ENCODE measurements around the gene DLGAP4.

The DLGAP4 gene

GRCh38 chr20:36322131-36322530 is 16.0 kb downstream of the DLGAP4 start:
- DNase-seq (ENCODE audit: low read depth in 2 of 2): no peak

- DNase-seq (ENCODE audit: low read depth in 2 of 2): no peak
Observed at GRCh38 chr20:36330091-36330490, 24.0 kb downstream of the DLGAP4 start.

GRCh38 chr20:36331209-36331608 is 25.1 kb downstream of the DLGAP4 start:
- no peak for DNase-seq (ENCODE audit: low read depth in 2 of 2)

- no peak for DNase-seq (ENCODE audit: low read depth in 2 of 2)
Observed at GRCh38 chr20:36333841-36334240, 27.7 kb downstream of the DLGAP4 start.

- no peak for DNase-seq (ENCODE audit: low read depth in 2 of 2)
Observed at GRCh38 chr20:36334281-36335205, 28.4 kb downstream of the DLGAP4 start.

- DNase-seq (ENCODE audit: low read depth in 2 of 2): no peak
Observed at GRCh38 chr20:36335206-36335870, 29.2 kb downstream of the DLGAP4 start.

DNA sequence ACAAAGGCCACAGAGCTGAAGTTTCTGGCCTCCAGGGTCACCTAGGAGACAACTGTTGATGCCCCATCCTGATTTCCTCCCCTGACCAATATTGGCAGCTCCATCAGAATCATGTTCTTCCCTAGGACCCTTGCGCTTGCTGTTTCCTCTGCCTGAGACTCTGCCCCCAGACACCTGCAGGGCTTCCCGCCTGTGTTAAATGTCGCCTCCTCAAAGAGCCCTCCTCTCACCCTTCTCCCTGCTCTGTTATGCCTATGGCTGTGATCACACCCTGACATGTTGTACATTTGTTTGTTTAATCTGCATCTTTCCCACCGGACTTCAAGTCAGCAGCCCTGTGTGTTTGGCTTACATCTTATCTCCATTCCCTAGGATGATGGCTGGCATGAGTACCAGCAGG is 30.1 kb downstream of the DLGAP4 start:
- DNase-seq (ENCODE audit: low read depth in 2 of 2): no peak

DNA sequence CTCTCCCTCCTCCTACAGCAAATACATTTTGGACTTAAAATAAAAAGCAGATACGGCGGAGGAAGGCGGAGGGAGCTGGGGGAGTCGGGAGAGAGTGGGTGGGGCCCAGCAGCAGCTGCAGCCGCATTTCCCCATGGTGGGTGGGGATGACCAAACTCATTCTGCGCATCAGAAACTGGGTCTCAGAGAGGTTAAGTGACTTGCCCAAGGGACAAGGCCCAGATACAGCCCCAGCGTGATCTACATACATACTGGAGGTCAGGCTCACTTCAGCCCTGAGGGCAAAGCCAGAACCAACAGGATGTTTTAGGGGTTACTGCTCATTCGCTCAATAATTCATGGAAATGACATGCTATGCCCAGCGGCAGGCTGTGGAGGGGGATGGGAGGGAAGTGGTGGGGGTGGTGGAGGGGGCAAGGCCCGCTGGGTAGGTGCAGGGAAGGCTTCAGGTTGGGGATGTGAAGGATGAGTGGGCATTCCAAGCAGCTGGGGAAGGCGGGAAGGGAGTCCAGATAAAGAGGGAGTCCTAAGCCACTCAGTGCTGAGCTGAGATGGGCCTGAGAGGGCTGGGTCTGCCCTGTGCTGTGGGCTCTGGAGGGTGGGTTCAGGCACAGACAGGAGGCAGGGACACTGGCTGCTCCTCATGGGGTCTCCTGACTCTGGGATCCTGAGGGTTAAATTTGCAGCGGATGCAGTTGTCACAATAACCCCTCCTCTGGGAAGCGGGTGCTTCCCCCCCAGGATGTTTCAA is 31.0 kb downstream of the DLGAP4 start:
- no peak for DNase-seq (ENCODE audit: low read depth in 2 of 2)

GRCh38 chr20:36337886-36338285 is 31.7 kb downstream of the DLGAP4 start:
- DNase-seq (ENCODE audit: low read depth in 2 of 2): no peak

DNA sequence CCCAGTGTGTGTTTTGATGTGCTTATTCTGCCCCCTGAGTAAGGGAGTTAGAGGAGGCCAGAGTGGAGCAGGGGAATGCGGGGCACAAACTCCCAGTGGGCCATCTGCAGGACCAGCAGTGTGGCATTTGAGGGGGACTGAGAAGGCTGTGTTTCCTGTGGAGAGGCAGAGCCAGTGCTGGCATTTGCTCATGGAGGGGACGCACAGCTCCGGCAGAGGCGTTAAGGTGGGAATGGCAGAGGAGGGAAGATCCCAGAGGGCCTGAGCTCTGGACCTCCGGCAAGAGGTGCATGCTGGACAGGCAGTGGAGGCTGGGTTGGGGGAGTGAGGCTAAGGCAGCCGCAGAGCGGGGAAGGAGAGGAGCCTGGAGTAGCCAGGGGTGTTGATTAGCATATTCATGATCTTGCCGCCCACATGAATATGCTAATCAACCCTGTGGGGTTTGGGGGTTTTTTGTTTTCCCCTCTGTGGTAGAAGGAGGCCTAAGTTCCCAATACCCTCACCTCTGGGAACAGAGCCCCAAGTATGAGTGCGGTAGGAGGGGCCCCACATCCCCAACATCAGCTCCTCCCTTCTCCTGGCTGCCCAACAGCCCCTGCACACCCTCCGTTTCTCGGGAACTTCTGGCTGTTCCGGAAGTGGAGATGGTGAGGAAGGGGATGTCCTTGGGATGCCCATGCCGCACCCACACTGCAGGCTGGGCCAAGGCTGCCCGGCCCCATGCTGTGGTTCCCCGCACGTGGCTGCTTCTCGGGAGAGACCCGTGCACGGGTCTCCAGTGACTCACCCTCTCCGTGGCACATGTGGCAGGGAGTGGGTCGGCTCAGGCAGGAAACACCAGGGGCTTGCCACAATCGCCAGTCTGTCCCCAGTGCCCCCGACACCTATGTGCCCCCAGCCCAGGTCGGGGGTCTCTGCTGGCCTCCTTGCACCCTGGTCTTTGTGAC is 33.8 kb downstream of the DLGAP4 start:
- no peak for DNase-seq (ENCODE audit: low read depth in 2 of 2)

- no peak for DNase-seq (ENCODE audit: low read depth in 2 of 2)
Observed at GRCh38 chr20:36340593-36340990, 34.5 kb downstream of the DLGAP4 start.

DNA sequence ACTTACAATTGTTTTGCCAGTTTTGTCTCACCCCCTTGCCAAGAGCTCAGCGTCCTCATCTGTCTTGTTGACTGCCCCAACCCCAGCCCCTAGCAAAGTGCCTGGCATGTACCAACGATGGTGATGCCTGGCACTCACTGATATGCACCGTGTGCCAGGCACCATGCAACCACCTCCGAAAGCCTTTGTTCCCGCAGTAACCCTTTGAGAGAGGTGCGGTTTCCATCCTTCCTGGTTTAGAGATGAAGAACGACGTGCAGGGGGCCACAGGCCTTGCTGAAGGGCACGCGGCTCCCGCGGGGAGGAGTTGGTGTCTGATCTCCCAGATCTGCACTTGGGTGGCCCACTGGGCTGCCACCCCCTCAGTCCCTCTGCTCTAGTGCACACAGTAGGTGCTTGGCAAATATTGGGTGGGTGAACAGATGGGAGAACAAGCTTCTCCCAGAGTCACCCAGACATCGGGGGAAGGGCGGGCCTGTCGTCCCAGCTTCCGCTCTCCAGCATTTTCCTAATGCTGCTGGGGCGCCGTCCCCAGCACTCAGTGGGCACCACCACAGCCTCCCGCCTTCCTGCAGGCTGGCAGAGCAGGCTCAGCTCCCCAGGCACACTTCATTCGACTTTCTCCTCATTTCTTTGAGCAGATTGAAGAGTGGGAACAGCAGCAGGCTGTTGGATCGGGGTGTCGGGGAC is 35.3 kb downstream of the DLGAP4 start:
- no peak for DNase-seq (ENCODE audit: low read depth in 2 of 2)

- no peak for DNase-seq (ENCODE audit: low read depth in 2 of 2)
Observed at GRCh38 chr20:36342331-36343120, 36.4 kb downstream of the DLGAP4 start.

GRCh38 chr20:36343641-36344040 is 37.5 kb downstream of the DLGAP4 start:
- DNase-seq (ENCODE audit: low read depth in 2 of 2): no peak

GRCh38 chr20:36344517-36345132 is 38.5 kb downstream of the DLGAP4 start:
- DNase-seq (ENCODE audit: low read depth in 2 of 2): no peak

- no peak for DNase-seq (ENCODE audit: low read depth in 2 of 2)
Observed at GRCh38 chr20:36346256-36346655, 40.1 kb downstream of the DLGAP4 start.

DNA sequence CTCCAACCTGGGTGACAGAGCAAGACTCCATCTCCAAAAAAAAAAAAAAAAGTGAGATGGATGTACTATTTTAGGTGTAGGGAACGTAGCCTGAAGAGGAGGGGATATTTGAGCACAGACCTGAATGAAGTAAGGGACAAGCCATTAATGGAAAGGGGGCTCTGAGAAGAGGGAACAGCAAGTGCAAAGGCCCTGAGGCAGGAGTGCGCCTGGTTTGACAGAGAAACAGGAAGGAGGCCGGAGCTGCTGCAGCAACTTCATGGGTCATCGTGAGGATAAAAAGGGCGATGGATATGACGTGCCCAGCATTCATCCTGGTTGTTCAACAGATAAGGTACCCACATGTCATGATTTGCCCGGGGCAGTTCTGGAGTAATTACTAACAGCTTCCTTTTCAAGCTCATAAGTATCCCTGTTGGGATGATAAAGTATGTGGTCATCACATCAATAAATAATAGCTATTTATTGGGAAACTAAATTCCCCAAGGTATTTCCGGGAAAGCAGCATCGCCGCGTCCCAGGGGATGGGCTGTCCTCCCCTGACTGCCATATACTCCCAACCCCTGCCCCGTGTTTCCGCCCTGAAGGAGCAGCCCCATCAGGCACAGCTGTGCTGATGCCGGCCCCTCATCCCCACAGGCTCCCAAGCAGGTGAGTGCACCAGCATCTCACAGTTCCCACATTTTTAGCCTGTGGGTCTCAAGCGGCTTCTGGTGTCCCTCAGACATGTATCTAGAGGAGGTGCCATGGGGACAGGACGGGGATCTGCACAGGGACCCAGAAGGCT is 43.4 kb downstream of the DLGAP4 start:
- DNase-seq (ENCODE audit: low read depth in 2 of 2): no peak

DNA sequence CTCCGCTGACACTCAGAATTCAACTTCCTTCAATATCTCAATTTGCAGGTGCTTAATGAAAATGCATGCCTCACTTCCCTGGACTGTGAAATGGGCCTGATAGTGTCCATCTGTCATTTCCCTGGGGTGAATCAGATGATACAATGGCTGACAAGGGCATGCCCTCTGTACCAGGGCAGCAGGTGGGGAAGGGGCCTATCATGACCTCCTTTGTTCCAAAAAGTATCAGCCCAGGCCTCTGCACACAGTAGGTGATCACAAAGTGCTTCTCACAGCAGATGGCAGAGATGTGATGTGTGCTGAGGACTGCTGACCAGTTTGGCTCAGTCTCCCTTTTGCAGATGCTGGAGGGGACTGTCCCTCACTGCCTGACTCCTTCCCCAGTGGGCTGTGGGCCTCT is 44.3 kb downstream of the DLGAP4 start:
- DNase-seq (ENCODE audit: low read depth in 2 of 2): no peak

DNA sequence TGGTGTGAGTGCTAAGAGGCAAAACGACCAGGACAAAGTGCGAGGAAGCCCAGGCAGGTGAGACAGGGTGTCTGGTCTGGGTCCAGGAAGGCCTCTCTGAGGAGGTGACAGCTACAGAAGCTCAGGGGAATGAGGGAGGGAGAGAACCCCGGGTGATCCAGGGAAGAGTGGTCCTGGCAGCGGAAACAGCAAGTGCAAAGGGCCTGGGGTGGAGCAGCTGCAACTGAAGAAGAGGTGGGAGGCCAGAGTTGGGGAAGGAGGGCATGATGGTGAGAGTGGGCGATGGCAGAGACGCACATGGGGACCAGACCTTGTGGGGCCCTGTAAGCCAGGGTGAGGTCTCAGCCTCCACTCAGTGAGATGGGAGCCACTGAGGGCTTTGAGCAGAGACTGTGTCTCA is 45.8 kb downstream of the DLGAP4 start:
- no peak for DNase-seq (ENCODE audit: low read depth in 2 of 2)
